Activated T-helper 1 cell treated with Interleukin-2 at 50 U/mL for 16 hours (primary cell): ENCODE results near the gene KIAA0319L.

Experiments
- DNase-seq: peaks from one replicate; pipeline ENCODE4 v3.0.0-alpha.2; 2020; ENCODE audit warnings: low read depth

Gene KIAA0319L

GRCh38 chr1:35536556-35537162 lies 20.5 kb downstream of the KIAA0319L start:
- DNase-seq = no peak

GRCh38 chr1:35535243-35535642 lies 22.0 kb downstream of the KIAA0319L start:
- DNase-seq = no peak

GRCh38 chr1:35533586-35533985 lies 23.6 kb downstream of the KIAA0319L start:
- no peak for DNase-seq

GRCh38 chr1:35532497-35533223 lies 24.5 kb downstream of the KIAA0319L start:
- no peak for DNase-seq

GRCh38 chr1:35531368-35531767 lies 25.8 kb downstream of the KIAA0319L start:
- no peak for DNase-seq

- no peak for DNase-seq
Measured at GRCh38 chr1:35530946-35531345, 26.3 kb downstream of the KIAA0319L start.

GRCh38 chr1:35530168-35530567 lies 27.0 kb downstream of the KIAA0319L start:
- no peak for DNase-seq

GRCh38 chr1:35524106-35524505 lies 33.1 kb downstream of the KIAA0319L start:
- DNase-seq = no peak

- DNase-seq = no peak
Measured at GRCh38 chr1:35519432-35519831, 37.8 kb downstream of the KIAA0319L start.

- DNase-seq = no peak
Measured at GRCh38 chr1:35518183-35518582, 39.0 kb downstream of the KIAA0319L start.

- DNase-seq = no peak
Measured at GRCh38 chr1:35511305-35511704, 45.9 kb downstream of the KIAA0319L start.

GRCh38 chr1:35509558-35509957 lies 47.6 kb downstream of the KIAA0319L start:
- DNase-seq = no peak

- DNase-seq = no peak
Measured at GRCh38 chr1:35507947-35508346, 49.3 kb downstream of the KIAA0319L start.

- DNase-seq = no peak
Measured at GRCh38 chr1:35506960-35507912, 50.0 kb downstream of the KIAA0319L start.

GRCh38 chr1:35505911-35506798 lies 51.0 kb downstream of the KIAA0319L start:
- peak; percentile 23 for DNase-seq

GRCh38 chr1:35502242-35502641 lies 55.0 kb downstream of the KIAA0319L start:
- no peak for DNase-seq

GRCh38 chr1:35500439-35500838 lies 56.8 kb downstream of the KIAA0319L start:
- DNase-seq = no peak

GRCh38 chr1:35499652-35500176 lies 57.5 kb downstream of the KIAA0319L start:
- no peak for DNase-seq

- DNase-seq = no peak
Measured at GRCh38 chr1:35499231-35499630, 58.0 kb downstream of the KIAA0319L start.

- DNase-seq = no peak
Measured at GRCh38 chr1:35497571-35497970, 59.6 kb downstream of the KIAA0319L start.

GRCh38 chr1:35490250-35490649 lies 67.0 kb downstream of the KIAA0319L start:
- DNase-seq = no peak
